ENCODE measurements around the gene CENPP. TPM values are rescaled to one million over a fixed set of nuclear protein-coding genes. Genes with fewer than 3 reads are reported as not detected.

CENPP gene
- total RNA-seq, 1 donor from 2014 or later = 5.4 TPM

DNA sequence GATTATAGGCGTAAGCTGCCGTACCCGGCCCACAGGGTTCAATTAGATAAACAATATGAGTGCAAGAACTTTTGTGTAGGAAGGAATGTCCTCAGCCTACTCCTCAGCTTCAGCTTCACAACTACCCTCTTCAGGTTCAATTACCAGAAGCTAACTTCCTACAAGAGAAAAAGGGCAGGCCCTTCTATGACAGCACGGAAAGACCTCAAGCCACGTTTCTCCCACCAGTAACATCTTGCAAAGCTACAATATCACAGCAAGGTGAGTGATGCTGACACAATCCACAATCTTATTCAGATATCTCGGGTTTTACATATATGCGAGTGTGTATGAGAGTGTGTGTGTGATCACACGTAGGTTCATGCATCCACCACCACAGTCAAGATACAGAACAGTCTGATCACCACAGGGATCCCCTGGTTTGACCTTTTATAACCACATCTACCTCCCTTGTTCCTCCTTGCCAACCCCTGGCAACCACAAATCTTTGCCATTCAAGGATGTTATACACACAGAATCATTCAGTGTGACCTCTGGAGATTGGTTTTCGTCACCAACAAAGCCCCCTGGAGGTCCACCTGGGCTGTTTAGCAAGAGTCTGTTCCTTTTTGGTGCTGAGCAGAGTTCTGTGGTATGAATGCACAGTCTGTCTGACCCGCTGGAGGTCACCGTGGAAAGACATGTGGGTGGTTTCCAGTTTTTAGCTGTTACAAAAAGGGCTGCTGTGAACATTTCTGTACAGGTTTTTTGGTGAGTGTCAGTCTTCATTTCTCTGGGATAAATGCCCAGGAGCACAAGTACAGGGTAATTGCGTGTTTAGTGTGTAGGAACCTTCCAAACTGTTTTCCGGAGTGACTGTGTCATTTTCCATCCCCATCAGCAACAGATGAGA, 305.9 kb downstream of the CENPP start:
- Histone ChIP-seq H3K36me3 (peaks cover 90% of the 10 kb centered on the region), H3K27me3 (ENCODE audit: low read depth) (no peaks in the 10 kb centered on the region), H3K27ac (replicated peaks) (no peak overlapping the region), H3K9me3 (replicated peaks) (peaks cover 6% of the 10 kb centered on the region), H3K4me3 (no peak overlapping the region), H3K4me1 (peaks cover 18% of the 10 kb centered on the region)
- DNase-seq = no peak
- TF ChIP-seq, protein P1, sequence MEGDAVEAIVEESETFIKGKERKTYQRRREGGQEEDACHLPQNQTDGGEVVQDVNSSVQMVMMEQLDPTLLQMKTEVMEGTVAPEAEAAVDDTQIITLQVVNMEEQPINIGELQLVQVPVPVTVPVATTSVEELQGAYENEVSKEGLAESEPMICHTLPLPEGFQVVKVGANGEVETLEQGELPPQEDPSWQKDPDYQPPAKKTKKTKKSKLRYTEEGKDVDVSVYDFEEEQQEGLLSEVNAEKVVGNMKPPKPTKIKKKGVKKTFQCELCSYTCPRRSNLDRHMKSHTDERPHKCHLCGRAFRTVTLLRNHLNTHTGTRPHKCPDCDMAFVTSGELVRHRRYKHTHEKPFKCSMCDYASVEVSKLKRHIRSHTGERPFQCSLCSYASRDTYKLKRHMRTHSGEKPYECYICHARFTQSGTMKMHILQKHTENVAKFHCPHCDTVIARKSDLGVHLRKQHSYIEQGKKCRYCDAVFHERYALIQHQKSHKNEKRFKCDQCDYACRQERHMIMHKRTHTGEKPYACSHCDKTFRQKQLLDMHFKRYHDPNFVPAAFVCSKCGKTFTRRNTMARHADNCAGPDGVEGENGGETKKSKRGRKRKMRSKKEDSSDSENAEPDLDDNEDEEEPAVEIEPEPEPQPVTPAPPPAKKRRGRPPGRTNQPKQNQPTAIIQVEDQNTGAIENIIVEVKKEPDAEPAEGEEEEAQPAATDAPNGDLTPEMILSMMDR (IDR thresholded peaks at IDR 0.05; ENCODE audit: borderline replicate concordance) = no peak
- intact Hi-C loops (cut with micrococcal nuclease) = loop anchor here (10.0 kb wide), 2 partner anchors 307 to 497 kb away; partner anchors contain the start of genes CENPP and NOL8

DNA sequence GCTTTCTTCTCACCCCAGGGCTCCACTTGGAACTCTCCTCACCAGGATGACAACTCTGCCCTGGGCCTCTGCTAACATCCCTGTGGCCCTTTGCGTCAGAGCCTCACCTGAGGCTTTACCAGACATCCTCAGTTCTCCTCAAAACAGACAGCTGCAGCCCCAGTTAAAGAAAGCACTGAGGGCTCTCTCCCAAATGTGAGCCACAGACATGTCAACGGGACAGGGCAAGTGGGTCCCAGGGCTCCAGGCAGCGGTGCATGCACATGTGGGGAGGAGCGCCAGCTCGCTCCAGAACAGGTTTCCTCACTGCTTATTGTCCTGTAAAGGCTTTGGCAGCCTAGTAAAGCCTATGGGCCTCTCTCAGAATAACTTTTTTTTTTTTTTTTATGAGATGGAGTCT, 306.9 kb downstream of the CENPP start:
- no peak overlapping the region for H3K4me3 ChIP-seq
- intact Hi-C loops (cut with micrococcal nuclease) = loop anchor here (10.0 kb wide), 2 partner anchors 308 to 498 kb away; partner anchors contain the start of genes CENPP and NOL8
- peaks cover 6% of the 10 kb centered on the region for H3K9me3 ChIP-seq (replicated peaks)
- H3K36me3 ChIP-seq = peaks cover 97% of the 10 kb centered on the region
- peak overlapping the region; percentile 1 for H3K27ac ChIP-seq (replicated peaks)
- DNase-seq = no peak
- no peaks in the 10 kb centered on the region for H3K27me3 ChIP-seq (ENCODE audit: low read depth)
- TF ChIP-seq, protein P1 (IDR thresholded peaks at IDR 0.05; ENCODE audit: borderline replicate concordance) = no peak
- H3K4me1 ChIP-seq = peaks cover 18% of the 10 kb centered on the region

DNA sequence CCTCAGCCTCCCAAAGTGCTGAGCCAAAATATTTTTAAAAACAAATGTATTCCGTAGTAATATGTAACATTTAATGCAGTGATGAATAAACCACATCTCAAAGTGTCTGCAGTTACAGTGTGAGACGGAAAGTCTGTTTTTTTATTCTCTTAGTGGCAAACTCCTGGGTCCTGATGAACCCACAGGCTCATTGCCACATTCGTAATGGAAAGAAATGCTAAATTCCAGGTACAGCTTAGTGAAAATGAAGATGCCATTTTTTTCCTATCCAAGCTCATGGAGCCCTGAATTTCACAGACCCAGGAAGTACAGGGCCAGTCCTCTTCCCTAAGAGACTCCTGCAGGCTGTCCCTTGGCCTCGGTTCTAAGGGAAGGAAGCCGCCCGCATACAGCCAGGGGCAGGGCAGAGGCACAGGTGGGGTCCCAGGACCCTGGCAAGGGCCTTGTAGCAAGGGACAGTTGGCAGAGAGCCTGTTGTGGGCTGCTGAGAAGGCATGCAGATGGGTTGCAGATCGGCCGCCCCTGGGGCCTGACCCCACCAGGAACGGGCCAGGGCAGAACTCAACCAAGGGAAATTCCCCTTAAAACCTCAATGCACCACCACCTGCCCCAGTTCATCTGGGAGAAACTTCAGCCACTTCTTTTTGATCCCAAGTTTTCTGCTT, 308.0 kb downstream of the CENPP start:
- TF ChIP-seq, protein P1 (IDR thresholded peaks at IDR 0.05; ENCODE audit: borderline replicate concordance) = no peak
- H3K36me3 ChIP-seq = peaks cover 97% of the 10 kb centered on the region
- intact Hi-C loops (cut with micrococcal nuclease) = loop anchor here (10.0 kb wide), 2 partner anchors 309 to 499 kb away; partner anchors contain the start of genes CENPP and NOL8
- no peak for DNase-seq
- H3K27me3 ChIP-seq (ENCODE audit: low read depth) = no peaks in the 10 kb centered on the region
- peaks cover 18% of the 10 kb centered on the region for H3K4me1 ChIP-seq
- peak overlapping the region; percentile 63 for H3K27ac ChIP-seq (replicated peaks)
- peaks cover 6% of the 10 kb centered on the region for H3K9me3 ChIP-seq (replicated peaks)
- no peak overlapping the region for H3K4me3 ChIP-seq

DNA sequence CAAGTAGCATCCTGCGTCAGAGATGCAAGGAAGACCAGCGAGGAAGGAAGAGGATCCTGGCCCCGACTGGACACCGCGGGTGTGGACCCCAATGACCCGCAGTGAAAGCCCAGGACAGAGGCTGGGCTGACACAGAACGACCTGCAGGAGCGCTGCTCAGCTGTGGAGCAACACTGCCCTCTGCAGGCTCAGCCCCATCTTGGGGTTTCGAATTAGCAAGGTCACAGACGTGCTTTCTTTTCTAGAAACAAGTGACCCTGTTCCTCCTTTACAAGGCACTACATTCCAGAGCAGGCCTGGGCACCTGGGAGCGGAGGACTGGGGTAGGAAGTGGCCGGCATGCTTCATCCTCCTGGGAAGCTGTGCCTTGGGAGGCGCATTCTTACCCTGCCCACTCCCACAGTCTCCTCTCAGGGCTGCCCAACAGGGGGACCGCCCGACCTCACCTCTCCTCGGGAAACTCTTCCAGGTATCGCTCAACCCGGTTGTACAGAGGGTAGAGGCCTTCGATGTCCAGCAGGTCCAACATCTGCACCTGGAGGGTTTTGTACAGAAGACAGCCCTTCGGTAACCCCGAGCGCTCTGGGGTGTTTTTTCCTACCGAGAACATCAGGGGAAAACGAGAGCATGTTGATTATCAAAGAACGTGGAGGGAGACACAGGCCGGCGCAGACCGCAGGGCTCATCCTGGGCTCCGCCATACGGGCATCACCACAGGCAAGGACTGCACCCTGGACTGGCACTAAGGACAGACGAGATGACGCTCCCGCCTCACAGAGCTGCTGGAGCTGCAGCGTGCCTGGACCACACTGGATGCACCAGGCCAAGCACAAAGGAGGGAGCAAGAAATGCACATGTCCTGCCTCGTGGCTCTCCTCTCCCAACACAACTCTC, 309.2 kb downstream of the CENPP start:
- DNase-seq = peak; percentile 76
- H3K9me3 ChIP-seq (replicated peaks) = peaks cover 4% of the 10 kb centered on the region
- H3K27me3 ChIP-seq (ENCODE audit: low read depth) = no peaks in the 10 kb centered on the region
- H3K27ac ChIP-seq (replicated peaks) = peak overlapping the region; percentile 63
- peaks cover 18% of the 10 kb centered on the region for H3K4me1 ChIP-seq
- TF ChIP-seq, protein P1 (IDR thresholded peaks at IDR 0.05; ENCODE audit: borderline replicate concordance) = peak; percentile 93
- H3K4me3 ChIP-seq = no peak overlapping the region
- H3K36me3 ChIP-seq = peaks cover 97% of the 10 kb centered on the region
- intact Hi-C loops (cut with micrococcal nuclease) = loop anchor here (10.0 kb wide), 2 partner anchors 310 to 500 kb away; partner anchors contain the start of genes CENPP and NOL8

All from left ventricle myocardium inferior (tissue), 1 donor.